D721Med (cell line): ENCODE measurements around the gene RPS6KC1.

ENCODE experiments used
- DNase-seq: peaks from one replicate; pipeline ENCODE4 v3.0.0; 2011; ENCODE audit warnings: low spot score; ENCODE audit not compliant: insufficient read length
- FAIRE-seq: peaks from 2 replicates; lab custom pipeline; 2011; peaks lifted over from hg19 to GRCh38; lab: Jason Lieb, UNC
- TF ChIP-seq, protein P1 (sequence below): IDR thresholded peaks from 2 replicates; pipeline ENCODE4 v1.5.1; 2012; ENCODE audit warnings: mild to moderate bottlenecking, control low read depth; ENCODE audit not compliant: insufficient read depth; ENCODE audit errors: missing control alignments

The RPS6KC1 gene

GRCh38 chr1:213242883-213243282 lies 191.8 kb downstream of the RPS6KC1 start:
- TF ChIP-seq, protein P1, sequence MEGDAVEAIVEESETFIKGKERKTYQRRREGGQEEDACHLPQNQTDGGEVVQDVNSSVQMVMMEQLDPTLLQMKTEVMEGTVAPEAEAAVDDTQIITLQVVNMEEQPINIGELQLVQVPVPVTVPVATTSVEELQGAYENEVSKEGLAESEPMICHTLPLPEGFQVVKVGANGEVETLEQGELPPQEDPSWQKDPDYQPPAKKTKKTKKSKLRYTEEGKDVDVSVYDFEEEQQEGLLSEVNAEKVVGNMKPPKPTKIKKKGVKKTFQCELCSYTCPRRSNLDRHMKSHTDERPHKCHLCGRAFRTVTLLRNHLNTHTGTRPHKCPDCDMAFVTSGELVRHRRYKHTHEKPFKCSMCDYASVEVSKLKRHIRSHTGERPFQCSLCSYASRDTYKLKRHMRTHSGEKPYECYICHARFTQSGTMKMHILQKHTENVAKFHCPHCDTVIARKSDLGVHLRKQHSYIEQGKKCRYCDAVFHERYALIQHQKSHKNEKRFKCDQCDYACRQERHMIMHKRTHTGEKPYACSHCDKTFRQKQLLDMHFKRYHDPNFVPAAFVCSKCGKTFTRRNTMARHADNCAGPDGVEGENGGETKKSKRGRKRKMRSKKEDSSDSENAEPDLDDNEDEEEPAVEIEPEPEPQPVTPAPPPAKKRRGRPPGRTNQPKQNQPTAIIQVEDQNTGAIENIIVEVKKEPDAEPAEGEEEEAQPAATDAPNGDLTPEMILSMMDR: no peak
- DNase-seq (no peak), FAIRE-seq (no peak)

GRCh38 chr1:213244664-213245091 lies 193.6 kb downstream of the RPS6KC1 start:
- TF ChIP-seq, protein P1: peak; percentile 90
- DNase-seq: no peak
- peak; percentile 98 for FAIRE-seq

GRCh38 chr1:213245260-213245910 lies 194.3 kb downstream of the RPS6KC1 start:
- TF ChIP-seq, protein P1: no peak
- FAIRE-seq (peak; percentile 60), DNase-seq (no peak)

GRCh38 chr1:213247038-213247437 lies 196.0 kb downstream of the RPS6KC1 start:
- no peak for DNase-seq
- TF ChIP-seq, protein P1: no peak
- FAIRE-seq: no peak

- TF ChIP-seq, protein P1: no peak
- no peak for FAIRE-seq
- no peak for DNase-seq
These were observed 198.4 kb downstream of the RPS6KC1 start for GRCh38 chr1:213249395-213249794.

- DNase-seq (no peak), FAIRE-seq (no peak)
- TF ChIP-seq, protein P1: no peak
These were observed 199.0 kb downstream of the RPS6KC1 start for GRCh38 chr1:213250041-213250440.

- DNase-seq: no peak
- FAIRE-seq: peak; percentile 70
- TF ChIP-seq, protein P1: no peak
These were observed 199.4 kb downstream of the RPS6KC1 start for GRCh38 chr1:213250446-213250845.
